GOT3 (cell line): Measurements from ENCODE around the gene AGPAT3.
"Not testable (repeated sequence)": the region's sequence is repeated elsewhere in the genome, so short reads cannot be mapped to it uniquely, and the experiment has no call there.

Experiments used
- DNase-seq: peaks from one replicate; lab custom pipeline; 2025; ENCODE audit warnings: mixed read lengths; lab: John Stamatoyannopoulos, UW

AGPAT3 gene, protein sequence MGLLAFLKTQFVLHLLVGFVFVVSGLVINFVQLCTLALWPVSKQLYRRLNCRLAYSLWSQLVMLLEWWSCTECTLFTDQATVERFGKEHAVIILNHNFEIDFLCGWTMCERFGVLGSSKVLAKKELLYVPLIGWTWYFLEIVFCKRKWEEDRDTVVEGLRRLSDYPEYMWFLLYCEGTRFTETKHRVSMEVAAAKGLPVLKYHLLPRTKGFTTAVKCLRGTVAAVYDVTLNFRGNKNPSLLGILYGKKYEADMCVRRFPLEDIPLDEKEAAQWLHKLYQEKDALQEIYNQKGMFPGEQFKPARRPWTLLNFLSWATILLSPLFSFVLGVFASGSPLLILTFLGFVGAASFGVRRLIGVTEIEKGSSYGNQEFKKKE

GRCh38 chr21:43864962-43865539 lies at the start of gene AGPAT3:
Gene AGPAT3, plus strand, starts transcription at chr21:43865223. Its CDS starts 94,459 bp downstream, at chr21:43959682.
- no peak for DNase-seq

- DNase-seq: no peak
Measured at GRCh38 chr21:43815991-43816390, 49.0 kb upstream of the AGPAT3 start.

DNA sequence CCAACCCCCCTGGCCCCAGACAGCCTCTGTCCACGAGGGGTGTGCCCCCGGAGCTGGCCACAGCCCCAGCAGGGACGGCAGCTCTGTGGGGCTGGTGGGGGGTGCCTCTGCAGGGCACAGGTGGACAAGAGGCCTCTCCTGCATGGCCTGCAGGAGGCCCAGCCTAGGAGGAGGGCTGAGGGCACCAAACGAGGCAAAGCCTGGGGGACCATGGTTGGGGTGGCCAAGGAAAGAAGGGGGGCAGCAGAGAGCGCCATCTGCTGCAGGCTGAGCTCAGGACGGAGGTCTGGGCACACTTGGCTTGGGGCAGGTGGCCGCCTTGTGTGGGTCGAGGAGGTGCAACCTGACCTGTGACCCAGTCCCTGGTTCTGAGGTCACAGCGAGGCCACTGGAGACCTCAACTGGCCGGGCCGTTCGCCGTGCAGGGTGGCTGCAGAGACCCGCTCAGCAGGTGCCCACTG lies 48.4 kb upstream of the AGPAT3 start:
- DNase-seq: no peak

DNA sequence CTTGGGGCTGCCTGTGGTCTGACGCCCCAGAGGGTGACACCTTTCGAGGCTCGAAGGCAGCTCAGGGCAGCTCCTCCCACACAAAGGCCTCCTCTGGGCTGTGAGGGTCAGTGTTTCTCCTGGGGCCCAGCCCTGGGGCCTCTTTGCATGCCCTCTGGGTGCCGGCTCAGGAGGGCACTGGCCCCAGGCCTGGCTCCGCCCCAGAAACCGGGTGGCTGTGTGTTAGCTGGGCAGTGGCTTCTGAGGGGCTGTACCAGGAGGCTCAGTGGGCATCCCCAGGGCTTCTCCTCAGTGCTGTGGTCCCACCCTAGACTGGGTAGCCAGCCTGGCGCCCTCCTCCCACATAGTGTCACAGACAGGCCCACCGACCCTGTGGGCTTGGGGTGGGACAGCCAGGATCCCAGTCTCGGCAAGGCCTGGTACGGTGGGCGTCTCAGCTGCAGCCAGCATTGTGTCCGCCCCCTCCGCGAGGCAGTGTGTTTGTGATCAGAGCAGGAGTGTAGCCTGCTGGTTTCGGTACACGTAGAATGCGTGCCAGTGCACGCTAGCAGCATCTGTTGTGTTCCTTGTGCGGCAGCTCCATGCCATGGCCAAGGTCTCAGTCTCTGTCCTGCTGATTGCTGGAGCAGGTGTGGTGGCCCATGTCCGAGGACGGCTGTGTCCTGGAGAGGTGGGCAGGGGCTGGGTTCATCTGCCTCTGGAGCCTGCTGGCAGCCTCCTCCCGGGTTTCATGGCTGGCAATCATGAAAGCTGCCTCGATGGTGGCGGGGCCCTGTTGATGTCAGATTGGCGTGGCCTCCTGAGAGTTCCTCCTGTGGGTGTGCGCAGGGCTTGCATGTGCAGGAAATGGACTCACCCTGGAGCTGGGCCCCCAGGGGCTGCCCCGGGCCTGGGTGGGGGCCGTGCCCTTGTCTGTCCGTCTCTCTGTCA lies 47.6 kb upstream of the AGPAT3 start:
- DNase-seq: no peak

DNA sequence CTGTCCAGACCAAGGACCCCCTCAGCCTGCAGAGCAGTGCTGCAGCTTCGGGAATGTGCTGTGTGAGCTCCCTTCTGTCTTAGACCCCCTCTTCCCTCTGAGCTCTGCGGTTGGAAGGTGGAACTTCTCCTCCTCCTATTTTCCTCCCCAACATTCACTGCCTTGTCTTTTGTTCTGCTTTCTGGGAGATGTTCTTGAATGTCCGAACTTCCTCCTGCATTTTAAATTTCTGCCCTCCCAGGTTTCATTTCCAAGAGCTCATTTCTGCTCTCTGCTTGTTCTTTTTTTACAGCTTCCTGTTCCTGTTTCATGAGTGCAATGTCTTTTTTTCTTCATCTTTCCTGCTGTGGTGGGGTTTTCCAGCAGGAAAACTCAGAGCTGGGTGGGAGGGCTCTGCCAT lies 46.3 kb upstream of the AGPAT3 start:
- DNase-seq: no peak

DNA sequence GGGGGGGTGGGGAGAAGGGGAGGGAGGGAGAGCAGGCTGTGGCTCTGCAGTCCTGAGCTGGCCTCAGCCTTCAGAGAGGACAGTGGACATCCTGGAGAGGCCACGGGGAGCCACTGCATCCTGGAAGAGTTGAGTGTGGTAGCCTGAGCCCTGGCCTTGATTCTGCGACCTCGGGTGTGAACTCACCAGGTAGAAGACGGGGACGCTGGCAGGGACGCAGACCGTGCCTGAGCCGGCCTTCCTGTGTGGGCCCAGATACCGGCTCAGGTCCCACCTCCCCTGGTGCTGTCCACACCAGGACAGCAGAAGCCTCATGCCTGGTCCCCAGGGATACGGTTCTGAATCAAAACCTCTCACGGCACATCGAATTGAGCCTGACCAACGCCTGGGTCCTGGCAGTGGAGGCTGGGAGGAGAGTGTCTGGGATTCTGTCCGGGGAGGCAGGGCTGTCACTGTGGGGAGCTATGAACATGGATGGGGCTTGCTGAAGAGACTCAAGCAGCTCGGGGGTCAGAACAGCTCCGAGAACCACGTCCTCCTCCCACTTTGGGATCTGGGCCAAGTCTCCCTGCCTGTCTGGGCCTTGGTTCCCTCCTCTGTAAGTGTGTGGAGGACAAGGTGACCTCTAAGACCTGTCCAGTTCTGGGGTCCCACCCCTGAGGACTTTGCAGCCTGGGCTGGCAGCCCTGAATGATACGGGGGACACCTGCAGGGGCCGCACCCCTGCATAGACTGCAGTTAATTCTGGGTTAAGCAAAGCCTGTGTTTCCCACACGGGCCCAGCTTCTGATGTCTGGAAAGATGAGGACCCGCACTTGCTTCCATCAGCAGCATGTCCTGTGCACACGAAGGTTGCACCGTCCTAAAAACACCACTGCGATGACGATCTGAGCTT lies 45.3 kb upstream of the AGPAT3 start:
- no peak for DNase-seq

- DNase-seq: no peak
Measured at GRCh38 chr21:43820466-43820865, 44.6 kb upstream of the AGPAT3 start.

DNA sequence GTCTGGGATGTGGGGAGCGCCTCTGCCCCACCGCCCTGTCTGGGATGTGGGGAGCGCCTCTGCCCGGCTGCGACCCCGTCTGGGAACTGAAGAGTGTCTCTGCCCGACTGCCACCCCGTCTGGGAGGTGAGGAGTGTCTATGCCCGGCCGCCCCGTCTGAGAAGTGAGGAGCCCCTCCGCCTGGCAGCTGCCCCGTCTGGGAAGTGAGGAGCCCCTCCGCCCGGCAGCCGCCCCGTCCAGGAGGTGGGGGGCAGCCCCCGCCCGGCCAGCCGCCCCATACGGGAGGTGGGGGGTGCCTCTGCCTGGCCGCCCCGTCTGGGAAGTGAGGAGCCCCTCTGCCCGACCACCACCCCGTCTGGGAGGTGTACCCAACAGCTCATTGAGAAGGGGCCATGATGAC lies 42.9 kb upstream of the AGPAT3 start:
- not testable (repeated sequence) for DNase-seq

GRCh38 chr21:43822741-43823140 lies 42.3 kb upstream of the AGPAT3 start:
- DNase-seq: not testable (repeated sequence)

DNA sequence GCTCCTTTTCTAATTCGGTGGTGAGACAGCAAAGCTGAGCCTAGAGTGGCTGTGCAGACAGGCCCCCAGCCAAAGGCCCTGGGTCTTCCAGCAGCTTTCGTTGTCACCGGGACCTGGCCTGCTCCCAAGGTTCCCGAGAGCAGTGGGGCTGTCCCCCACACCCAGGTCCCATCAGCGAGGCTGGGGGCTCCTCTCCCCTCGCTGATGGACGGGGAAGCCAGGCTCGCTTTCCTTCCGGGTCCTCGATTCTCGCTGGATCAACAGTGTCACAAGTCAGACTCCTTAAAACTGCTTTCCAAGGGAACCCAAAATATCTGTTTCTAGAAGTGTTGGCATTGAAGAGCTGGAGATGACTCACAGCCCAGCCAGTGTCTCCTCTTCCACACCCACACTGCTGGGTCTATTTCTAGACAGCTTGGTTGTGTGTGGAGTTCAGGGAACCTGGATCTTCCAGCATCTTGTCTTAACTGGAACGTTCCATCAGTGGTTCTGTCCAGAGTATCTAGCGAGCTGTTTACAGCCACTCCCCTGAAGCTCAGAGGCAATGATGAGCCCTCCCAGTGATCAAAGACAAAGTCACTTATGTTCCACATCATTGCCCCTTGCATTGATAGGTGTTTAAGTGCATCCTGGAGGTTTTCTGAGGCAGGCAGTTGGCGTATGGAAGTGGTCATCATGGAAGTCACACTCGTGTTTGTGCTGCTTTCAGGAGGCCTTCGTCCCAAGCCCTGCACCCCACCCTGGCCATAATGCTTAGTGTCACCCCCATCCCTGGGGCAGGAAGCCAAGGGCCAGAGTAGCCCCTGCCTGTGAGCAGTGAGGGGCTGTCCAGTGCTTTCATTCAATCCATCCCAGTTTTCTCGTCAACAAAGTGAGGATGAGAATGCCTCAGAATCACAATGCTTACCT lies 40.4 kb upstream of the AGPAT3 start:
- DNase-seq: no peak

GRCh38 chr21:43825242-43825935 lies 39.6 kb upstream of the AGPAT3 start:
- no peak for DNase-seq

GRCh38 chr21:43825936-43826622 lies 38.9 kb upstream of the AGPAT3 start:
- DNase-seq: no peak

DNA sequence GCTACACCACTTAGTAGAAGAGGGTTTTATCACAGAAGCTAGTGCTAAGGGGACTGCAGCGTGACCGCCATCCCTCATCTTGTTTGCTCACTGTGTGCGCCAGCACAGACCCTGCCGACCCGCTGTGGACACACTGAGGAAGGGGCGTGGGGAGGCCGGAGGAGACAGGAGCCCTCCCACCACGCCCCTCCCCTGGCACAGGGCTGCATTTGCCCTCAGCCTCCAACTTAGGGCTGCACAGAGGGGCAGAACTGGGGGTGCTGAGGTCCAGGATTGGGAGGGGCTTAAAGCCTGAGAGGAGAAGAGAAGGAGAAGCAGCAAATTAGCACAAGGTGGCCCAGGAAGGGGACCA lies 38.4 kb upstream of the AGPAT3 start:
- DNase-seq: no peak

DNA sequence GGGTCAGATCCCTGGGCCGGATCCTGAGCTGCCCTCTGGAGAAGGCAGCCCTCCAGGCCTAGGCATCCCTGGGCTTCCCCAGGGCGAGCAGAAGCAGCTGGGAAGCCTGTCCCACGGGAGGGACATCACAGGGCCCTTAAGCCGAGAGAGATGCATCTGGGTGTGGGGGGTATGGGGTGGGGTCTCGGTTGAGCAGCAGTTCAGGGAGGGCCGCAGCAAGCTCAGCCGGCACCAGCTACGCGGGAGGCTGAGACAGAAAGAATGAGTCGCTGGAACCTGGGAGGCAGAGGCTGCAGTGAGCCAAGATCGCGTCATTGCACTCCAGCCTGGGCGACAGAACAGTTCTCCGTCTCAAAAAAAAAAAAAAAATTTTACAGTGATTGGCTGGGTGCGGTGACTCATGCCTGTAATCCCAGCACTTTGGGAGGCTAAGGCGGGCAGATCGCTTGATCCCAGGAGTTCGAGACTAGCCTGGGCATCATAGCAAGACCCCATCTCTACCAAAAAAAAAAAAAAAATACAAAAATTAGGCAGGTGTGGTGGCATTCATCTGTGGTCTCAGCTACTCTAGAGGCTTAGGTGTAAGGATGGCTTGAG lies 37.9 kb upstream of the AGPAT3 start:
- no peak for DNase-seq

DNA sequence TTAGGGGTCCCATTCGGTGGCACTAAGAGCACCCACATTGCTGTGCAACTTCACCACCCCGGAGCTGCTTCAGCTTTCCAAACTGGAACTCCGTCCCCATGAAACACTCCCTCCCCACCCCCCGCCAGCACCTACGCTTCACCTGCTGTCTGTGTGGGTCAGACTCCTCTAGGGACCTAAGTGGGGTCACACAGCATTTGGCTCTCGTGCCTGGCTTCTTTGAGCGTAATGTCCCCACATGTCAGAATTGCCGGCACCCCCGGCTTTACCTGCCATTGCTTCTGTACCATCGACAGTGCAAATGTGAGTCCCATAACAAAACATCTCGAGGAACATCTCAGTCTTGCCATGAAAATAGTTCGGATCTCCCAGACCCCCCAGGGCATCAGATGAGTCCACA lies 35.9 kb upstream of the AGPAT3 start:
- DNase-seq: no peak

- no peak for DNase-seq
Measured at GRCh38 chr21:43829575-43830119, 35.4 kb upstream of the AGPAT3 start.

DNA sequence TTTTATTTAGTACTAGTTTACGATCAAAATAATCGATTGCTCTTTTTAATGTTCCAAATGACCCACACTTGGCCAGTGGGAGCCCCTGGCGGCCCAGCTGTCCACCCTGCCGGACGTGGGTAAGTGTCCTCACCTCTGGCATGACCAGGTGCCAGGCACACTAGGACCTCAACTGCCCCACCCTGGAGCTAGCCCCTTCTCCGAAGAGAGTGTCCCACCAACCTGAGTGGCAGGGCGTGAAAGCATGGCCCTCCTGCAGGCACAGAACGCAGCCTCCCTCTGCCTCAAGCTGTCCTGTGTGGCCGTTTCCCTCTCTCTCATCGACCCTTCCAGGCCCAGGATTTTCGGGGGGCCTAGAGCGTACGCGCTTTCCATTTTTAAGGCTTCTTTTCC lies 32.9 kb upstream of the AGPAT3 start:
- DNase-seq: no peak

GRCh38 chr21:43832648-43833047 lies 32.4 kb upstream of the AGPAT3 start:
- no peak for DNase-seq
